HepG2 (cell line): ENCODE data around the gene GPR65. TPM values are rescaled to one million over a fixed set of nuclear protein-coding genes. Genes with fewer than 3 reads are reported as not detected.
A peak's percentile ranks its signal among the peaks of the same experiment; 100 is the strongest.
"Not testable (repeated sequence)": the region's sequence is repeated elsewhere in the genome, so short reads cannot be mapped to it uniquely, and the experiment has no call there.

Experiments used
- AHDC1 ChIP-seq: sonication (generic); formaldehyde crosslinking; IDR thresholded peaks from 2 replicates; pipeline ENCODE4 v1.5.1; 2020; ENCODE audit warnings: mild to moderate bottlenecking, missing genetic modification reagents, borderline replicate concordance
- ARID5B ChIP-seq: IDR thresholded peaks from 2 replicates; pipeline ENCODE4 v1.4.0; 2020; ENCODE audit warnings: mild to moderate bottlenecking, missing genetic modification reagents
- BCL6 ChIP-seq: IDR thresholded peaks from 2 replicates; pipeline ENCODE4 v1.6.1; 2016; ENCODE audit warnings: missing genetic modification reagents, missing compliant biosample characterization
- BRD4 ChIP-seq: sonication (generic); formaldehyde crosslinking; IDR thresholded peaks from 2 replicates; pipeline ENCODE4 v1.4.0; 2020; ENCODE audit warnings: missing genetic modification reagents
- ELF3 ChIP-seq: IDR thresholded peaks from 2 replicates; pipeline ENCODE4 v1.6.1; 2016; ENCODE audit warnings: missing genetic modification reagents, missing compliant biosample characterization
- ERF ChIP-seq: IDR thresholded peaks from 2 replicates; pipeline ENCODE4 v1.6.1; 2018; ENCODE audit warnings: missing biosample characterization, missing genetic modification reagents
- FOSL2 ChIP-seq: sonication (generic); formaldehyde crosslinking; IDR thresholded peaks from 2 replicates; pipeline ENCODE4 v1.4.0; 2020; ENCODE audit warnings: missing genetic modification reagents
- HNF4A ChIP-seq: sonication (generic); formaldehyde crosslinking; IDR thresholded peaks from 2 replicates; pipeline ENCODE4 v1.4.0; 2020; ENCODE audit warnings: missing genetic modification reagents
- HOXD1 ChIP-seq: sonication (generic); formaldehyde crosslinking; IDR thresholded peaks from 2 replicates; pipeline ENCODE4 v1.5.0; 2020; ENCODE audit warnings: missing genetic modification reagents
- IRF2 ChIP-seq: IDR thresholded peaks from 2 replicates; pipeline ENCODE4 v1.6.1; 2018; ENCODE audit warnings: missing genetic modification reagents, missing compliant biosample characterization
- ISL2 ChIP-seq: sonication (generic); formaldehyde crosslinking; IDR thresholded peaks from 2 replicates; pipeline ENCODE4 v1.5.0; 2020; ENCODE audit warnings: missing genetic modification reagents
- KAT7 ChIP-seq: IDR thresholded peaks from 2 replicates; pipeline ENCODE4 v1.6.1; 2018; ENCODE audit warnings: borderline replicate concordance, missing compliant biosample characterization
- KAT8 ChIP-seq: IDR thresholded peaks from 2 replicates; pipeline ENCODE4 v1.6.1; 2016; ENCODE audit warnings: missing genetic modification reagents, missing compliant biosample characterization
- MED13 ChIP-seq: sonication (generic); formaldehyde crosslinking; IDR thresholded peaks from 2 replicates; pipeline ENCODE4 v1.5.0; 2020; ENCODE audit warnings: missing genetic modification reagents
- NR2F6 ChIP-seq, 2 experiments: IDR thresholded peaks; 2 replicates each; pipeline ENCODE4 v1.6.1; 2016; ENCODE audit warnings: antibody characterized with exemption in 1 of 2, mild to moderate bottlenecking in 1 of 2
- PHF8 ChIP-seq: sonication (generic); formaldehyde crosslinking; IDR thresholded peaks from 2 replicates; pipeline ENCODE4 v1.5.0; 2020; ENCODE audit warnings: missing genetic modification reagents
- POLR2A ChIP-seq, 2 experiments: IDR thresholded peaks; 2 replicates each; pipeline ENCODE4 v1.6.1; 2011; ENCODE audit warnings: low read depth in 2 of 2, low read length in 2 of 2, mild to moderate bottlenecking in 1 of 2, moderate library complexity in 1 of 2; ENCODE audit not compliant: insufficient read depth in 1 of 2
- SAP130 ChIP-seq: IDR thresholded peaks from 2 replicates; pipeline ENCODE4 v1.6.1; 2016; ENCODE audit warnings: low read depth
- SOX6 ChIP-seq, 2 experiments: fragments of 450-650 bp in 1 of 2; sonication (generic) in 1 of 2; formaldehyde crosslinking in 1 of 2; IDR thresholded peaks; 2 replicates each; pipeline versions ENCODE4 v1.4.0 to v1.6.1; 2017 to 2020; ENCODE audit warnings: antibody characterized with exemption in 1 of 2, mild to moderate bottlenecking in 1 of 2, missing genetic modification reagents in 1 of 2
- TOPORS ChIP-seq: sonication (generic); formaldehyde crosslinking; IDR thresholded peaks from 2 replicates; pipeline ENCODE4 v1.8.0; 2023; ENCODE audit warnings: mild to moderate bottlenecking, missing genetic modification reagents
- ZFX ChIP-seq: sonication (generic); formaldehyde crosslinking; IDR thresholded peaks from 2 replicates; pipeline ENCODE4 v1.4.0; 2020; ENCODE audit warnings: mild to moderate bottlenecking, low read depth, missing genetic modification reagents, moderate library complexity
- ZNF644 ChIP-seq: IDR thresholded peaks from 2 replicates; pipeline ENCODE4 v1.6.1; 2016; ENCODE audit warnings: low read depth
- polyA plus RNA-seq, 8 experiments: library from polyadenylated mRNA; depleted of rRNA in 3 of 8; stranded (reverse) in 7 of 8; unstranded in 1 of 8; fragments of >200 nt; fragmentation: Illumina TruSeq in 4 of 8; extraction: Trizol in 4 of 8; gene quantifications; 2 replicates each; pipeline versions ENCODE4 v1.2.1 to v1.2.3, GENCODE V29; 2011 to 2016; ENCODE audit warnings: low read depth in 4 of 8, missing spikeins in 1 of 8, mixed read lengths in 1 of 8; ENCODE audit not compliant: insufficient read depth in 1 of 8
- total RNA-seq, 5 experiments: library from RNA; depleted of rRNA; stranded (reverse); fragments of >200 nt; fragmentation: Illumina TruSeq; extraction: Trizol; gene quantifications; 2 replicates each; pipeline ENCODE4 v1.2.3, GENCODE V29; 2016; ENCODE audit warnings: low read depth in 1 of 5

Gene GPR65
- total and polyA plus RNA-seq, 2 of the 13 experiments (the other 11 are each of a cell fraction or from before 2014, with no cell fraction given) = not detected

- 0 out of 2 replicates have a peak, but pooled peaks have one; percentile 46 for TF ChIP-seq HOXD1 (CRISPR knock-in tag)
- peak; percentile 35 to 49; a peak in 2 of 4 replicates for TF ChIP-seq POLR2A (IDR thresholded peaks at IDR 0.05; ENCODE audit: insufficient read depth in 1 of 2, low read depth in 2 of 2, low read length in 2 of 2)
- peak; percentile 11; the same call in 1 of the 2 replicates for TF ChIP-seq NR2F6 (IDR thresholded peaks at IDR 0.05)
- TF ChIP-seq NR2F6 (CRISPR knock-in tag; IDR thresholded peaks at IDR 0.05) = peak; percentile 76
- 0 out of 2 replicates have a peak, but pooled peaks have one; percentile 56 for TF ChIP-seq TOPORS
- TF ChIP-seq BRD4 (CRISPR knock-in tag) = peak; percentile 57
- TF ChIP-seq PHF8 = peak; percentile 31
- 0 out of 2 replicates have a peak, but pooled peaks have one; percentile 0 for TF ChIP-seq AHDC1 (CRISPR knock-in tag)
- TF ChIP-seq ZFX (CRISPR knock-in tag) = peak; percentile 70; the same call in 1 of the 2 replicates
- TF ChIP-seq BCL6 = peak; percentile 52; the same call in 1 of the 2 replicates
- peak; percentile 94 for TF ChIP-seq ARID5B
- TF ChIP-seq SAP130 (CRISPR knock-in tag) = peak; percentile 63
- peak; percentile 39; the same call in 1 of the 2 replicates for TF ChIP-seq MED13 (CRISPR knock-in tag)
- TF ChIP-seq SOX6 (IDR thresholded peaks at IDR 0.05) = not testable (repeated sequence)
- TF ChIP-seq SOX6 (CRISPR knock-in tag; IDR thresholded peaks at IDR 0.05) = peak; percentile 76
- TF ChIP-seq ISL2 (CRISPR knock-in tag) = peak; percentile 73
- TF ChIP-seq KAT7 = peak; percentile 89; the same call in 1 of the 2 replicates
- peak; percentile 22; the same call in 1 of the 2 replicates for TF ChIP-seq IRF2 (CRISPR knock-in tag)
- TF ChIP-seq FOSL2 (CRISPR knock-in tag) = peak; percentile 57
- peak; percentile 61 for TF ChIP-seq HNF4A (CRISPR knock-in tag)
- peak; percentile 58; the same call in 1 of the 2 replicates for TF ChIP-seq KAT8 (CRISPR knock-in tag)
- TF ChIP-seq ELF3 = peak; percentile 63
- peak; percentile 60; the same call in 1 of the 2 replicates for TF ChIP-seq ZNF644 (CRISPR knock-in tag)
- 0 out of 2 replicates have a peak, but pooled peaks have one; percentile 11 for TF ChIP-seq ERF (CRISPR knock-in tag)
Observed at GRCh38 chr14:88024252-88025086, 19.5 kb downstream of the GPR65 start (continued).
